Measurements from ENCODE around the gene ST6GALNAC3.

Gene ST6GALNAC3

DNA sequence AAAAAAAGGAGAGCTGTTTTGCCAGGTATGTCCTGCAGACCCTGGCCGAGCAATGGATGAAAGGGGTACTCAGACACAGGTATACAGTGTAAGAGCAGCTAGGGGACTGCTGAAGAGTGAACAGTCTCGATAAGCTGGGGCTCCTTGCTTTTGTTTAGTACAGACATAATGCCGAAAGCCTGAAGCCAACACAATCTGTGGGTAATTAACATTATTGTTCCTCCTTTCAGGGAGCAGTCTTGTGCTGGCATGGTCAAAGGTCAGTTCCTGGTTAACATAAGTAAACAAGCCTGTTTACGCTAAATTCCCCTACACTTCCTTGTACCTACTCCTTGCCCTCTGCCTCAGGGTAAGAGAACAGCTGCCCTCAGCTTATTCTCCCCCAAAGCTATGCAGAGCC, 520.5 kb downstream of the ST6GALNAC3 start:
- TF ChIP-seq, protein P1, sequence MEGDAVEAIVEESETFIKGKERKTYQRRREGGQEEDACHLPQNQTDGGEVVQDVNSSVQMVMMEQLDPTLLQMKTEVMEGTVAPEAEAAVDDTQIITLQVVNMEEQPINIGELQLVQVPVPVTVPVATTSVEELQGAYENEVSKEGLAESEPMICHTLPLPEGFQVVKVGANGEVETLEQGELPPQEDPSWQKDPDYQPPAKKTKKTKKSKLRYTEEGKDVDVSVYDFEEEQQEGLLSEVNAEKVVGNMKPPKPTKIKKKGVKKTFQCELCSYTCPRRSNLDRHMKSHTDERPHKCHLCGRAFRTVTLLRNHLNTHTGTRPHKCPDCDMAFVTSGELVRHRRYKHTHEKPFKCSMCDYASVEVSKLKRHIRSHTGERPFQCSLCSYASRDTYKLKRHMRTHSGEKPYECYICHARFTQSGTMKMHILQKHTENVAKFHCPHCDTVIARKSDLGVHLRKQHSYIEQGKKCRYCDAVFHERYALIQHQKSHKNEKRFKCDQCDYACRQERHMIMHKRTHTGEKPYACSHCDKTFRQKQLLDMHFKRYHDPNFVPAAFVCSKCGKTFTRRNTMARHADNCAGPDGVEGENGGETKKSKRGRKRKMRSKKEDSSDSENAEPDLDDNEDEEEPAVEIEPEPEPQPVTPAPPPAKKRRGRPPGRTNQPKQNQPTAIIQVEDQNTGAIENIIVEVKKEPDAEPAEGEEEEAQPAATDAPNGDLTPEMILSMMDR (conservative IDR thresholded peaks at IDR 0.05): no peak

DNA sequence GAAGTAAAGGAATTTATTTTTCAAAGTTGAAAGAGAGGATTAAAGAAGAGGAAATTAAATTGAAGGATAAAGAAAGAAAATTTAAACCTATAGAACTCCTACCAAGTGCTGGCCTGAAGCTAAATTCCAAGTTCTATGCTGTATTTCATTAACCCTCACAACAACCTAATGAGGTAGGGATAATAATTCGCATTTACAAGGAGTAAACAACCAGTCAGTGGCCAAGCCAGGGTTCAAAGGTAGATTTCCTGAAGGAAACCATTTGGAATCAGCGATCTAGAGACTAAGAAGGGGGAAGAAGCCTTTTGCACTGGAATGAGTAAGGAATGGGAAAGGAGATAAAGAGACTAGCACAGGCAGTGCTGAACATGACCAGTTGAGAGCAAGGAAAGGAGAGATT, 526.9 kb downstream of the ST6GALNAC3 start:
- TF ChIP-seq, protein P1 (conservative IDR thresholded peaks at IDR 0.05): no peak
- no peak overlapping the region for H3K27ac ChIP-seq

More for the DNA sequence above, 520.5 kb downstream of the ST6GALNAC3 start:
- no peak overlapping the region for H3K27ac ChIP-seq

DNA sequence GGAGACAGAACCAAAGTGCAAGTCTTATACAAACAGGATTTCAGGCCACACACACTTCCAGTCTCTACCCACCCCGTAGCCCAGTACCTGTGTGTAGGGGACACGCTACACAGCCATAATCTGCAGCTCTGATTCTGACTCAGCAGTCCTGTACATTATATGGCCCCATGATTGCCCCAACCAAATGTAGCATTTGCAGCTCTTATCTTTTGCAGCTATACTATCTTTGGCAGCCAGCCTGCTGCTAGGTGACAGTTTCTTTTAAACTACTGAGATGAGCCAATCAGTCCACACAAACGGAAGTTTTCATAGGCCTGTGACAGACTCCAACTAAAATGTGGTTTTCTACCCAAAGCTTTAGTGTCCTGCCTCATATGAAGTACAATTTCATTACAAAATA, 533.2 kb downstream of the ST6GALNAC3 start:
- TF ChIP-seq, protein P1 (conservative IDR thresholded peaks at IDR 0.05): no peak
- H3K27ac ChIP-seq: no peak overlapping the region

DNA sequence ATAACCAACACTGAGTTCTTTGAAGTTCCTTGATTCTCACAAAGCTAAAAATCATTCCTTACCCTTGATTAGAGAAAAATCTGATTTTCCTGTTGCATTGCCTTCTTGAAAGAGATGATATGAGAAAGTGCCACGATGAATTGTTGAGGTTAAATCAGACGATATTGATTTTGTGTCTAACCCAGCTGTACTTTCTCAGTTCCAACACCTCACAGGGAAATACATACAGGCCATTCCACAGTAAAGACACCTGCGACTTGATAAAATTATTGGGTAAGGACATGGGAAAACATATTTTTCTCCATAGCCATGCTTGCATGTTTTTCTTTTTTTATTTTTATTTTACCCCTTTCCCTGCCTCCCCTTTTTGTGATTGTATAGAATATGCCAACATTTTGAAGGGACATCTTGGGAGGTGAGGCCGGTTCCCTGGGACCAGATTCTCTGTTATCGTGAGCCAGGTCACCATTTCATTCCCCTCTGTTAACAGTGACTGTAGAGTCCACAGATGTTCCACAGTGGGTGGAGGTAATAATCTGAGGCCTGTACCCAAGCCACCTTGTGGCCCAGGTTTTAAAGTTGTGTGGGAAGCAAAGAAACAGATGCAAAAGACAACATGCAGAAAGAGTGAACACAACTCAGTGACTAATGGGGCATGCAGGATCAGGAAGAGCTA, 537.4 kb downstream of the ST6GALNAC3 start:
- TF ChIP-seq, protein P1 (conservative IDR thresholded peaks at IDR 0.05): no peak

DNA sequence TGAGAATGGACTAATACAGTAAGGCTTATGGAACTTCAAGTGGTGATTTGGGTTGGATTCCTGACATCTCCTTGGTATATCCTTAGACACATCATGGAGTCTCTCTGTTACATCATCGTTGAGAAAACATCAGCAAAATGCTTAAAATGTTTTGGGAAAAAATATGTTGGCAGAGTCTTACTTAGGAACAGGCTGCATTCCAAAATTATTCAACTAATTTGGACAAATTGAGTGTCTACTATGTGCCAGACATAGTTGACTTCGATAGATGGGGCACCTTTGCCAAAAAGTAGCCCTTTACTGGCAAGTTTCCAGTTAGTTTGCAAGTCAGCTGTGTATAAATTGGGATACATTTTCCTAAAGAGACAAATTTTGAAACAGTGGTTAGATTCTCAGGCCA, 539.3 kb downstream of the ST6GALNAC3 start:
- TF ChIP-seq, protein P1 (conservative IDR thresholded peaks at IDR 0.05): no peak

More for the DNA sequence above, 537.4 kb downstream of the ST6GALNAC3 start:
- H3K27ac ChIP-seq: no peak overlapping the region

DNA sequence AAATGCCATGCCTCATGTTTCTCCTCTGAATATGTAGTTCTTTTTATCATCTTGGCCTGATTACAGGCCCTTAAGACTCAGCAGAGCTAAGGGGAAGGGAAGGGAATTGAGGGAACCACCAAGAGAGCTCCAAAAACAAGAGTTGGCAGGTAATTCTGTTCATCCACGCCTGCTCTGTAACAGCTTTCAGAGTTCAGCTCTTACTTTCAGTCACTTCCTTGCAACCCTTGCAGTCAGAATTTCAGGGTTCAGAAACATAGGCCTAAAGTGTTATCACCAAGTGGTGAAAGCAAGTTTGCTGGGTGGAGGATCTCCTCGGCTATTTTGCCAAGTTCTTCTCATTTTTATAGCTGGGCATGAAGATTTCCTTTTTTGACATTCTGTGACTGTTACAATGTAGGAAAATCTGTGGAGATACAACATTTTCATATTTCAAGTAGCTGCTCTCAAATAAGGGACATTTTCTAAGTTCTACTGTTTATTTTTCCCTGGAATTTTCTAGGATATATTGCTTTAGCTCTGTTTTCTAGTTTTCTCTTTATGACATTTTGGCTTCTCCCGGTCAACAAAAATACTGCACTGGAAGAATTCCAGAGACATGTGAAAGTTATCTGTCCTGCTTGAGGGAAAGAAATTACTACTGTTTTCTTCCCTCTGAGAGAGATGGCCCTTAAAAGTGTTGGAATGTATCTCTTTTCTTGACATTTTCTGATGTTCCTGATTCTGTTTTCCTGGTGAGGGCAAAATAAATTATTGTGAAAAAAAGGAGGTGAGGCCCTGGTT, 540.9 kb downstream of the ST6GALNAC3 start:
- no peak overlapping the region for H3K27ac ChIP-seq
- TF ChIP-seq, protein P1 (conservative IDR thresholded peaks at IDR 0.05): no peak

More for the DNA sequence above, 539.3 kb downstream of the ST6GALNAC3 start:
- H3K27ac ChIP-seq: no peak overlapping the region

DNA sequence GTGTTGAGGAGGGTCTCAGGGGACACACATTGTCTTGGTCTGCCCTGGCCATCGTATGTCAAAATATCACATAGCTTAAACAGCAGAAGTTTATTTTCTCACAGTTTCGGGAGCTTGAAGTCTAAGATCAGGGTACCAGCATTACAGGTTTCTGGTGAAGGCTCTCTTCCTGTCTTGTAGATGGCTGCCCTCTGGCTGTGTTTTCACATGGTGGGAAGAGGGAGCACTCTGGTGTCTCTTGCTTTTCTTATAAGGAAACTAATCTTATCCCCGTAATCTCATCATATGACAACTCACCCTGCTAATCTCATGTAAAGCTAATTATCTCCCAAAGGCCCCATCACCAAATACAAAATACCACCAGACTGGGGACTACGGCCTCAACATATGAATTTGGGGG, 545.8 kb downstream of the ST6GALNAC3 start:
- no peak overlapping the region for H3K27ac ChIP-seq
- TF ChIP-seq, protein P1 (conservative IDR thresholded peaks at IDR 0.05): no peak

All from VCaP (cell line).